ENCODE measurements around the gene NBAS. TPM values are rescaled to one million over a fixed set of nuclear protein-coding genes. Genes with fewer than 3 reads are reported as not detected.

Gene NBAS
- total and polyA plus RNA-seq, 9 of the 15 experiments (the other 6 are each of a cell fraction or from before 2014, with no cell fraction given), result 15.3 to 94.4 (median 69.9) TPM

- TF ChIP-seq, protein P1, sequence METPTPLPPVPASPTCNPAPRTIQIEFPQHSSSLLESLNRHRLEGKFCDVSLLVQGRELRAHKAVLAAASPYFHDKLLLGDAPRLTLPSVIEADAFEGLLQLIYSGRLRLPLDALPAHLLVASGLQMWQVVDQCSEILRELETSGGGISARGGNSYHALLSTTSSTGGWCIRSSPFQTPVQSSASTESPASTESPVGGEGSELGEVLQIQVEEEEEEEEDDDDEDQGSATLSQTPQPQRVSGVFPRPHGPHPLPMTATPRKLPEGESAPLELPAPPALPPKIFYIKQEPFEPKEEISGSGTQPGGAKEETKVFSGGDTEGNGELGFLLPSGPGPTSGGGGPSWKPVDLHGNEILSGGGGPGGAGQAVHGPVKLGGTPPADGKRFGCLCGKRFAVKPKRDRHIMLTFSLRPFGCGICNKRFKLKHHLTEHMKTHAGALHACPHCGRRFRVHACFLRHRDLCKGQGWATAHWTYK (CRISPR knock-in tag; IDR thresholded peaks at IDR 0.05), result no peak
- TF ChIP-seq PCBP2 (IDR thresholded peaks at IDR 0.05; ENCODE audit: low read depth, low read length, poor library complexity, severe bottlenecking) (no peak), ESRRA (IDR thresholded peaks at IDR 0.05; ENCODE audit: borderline replicate concordance, low read depth) (no peak), CGGBP1 (CRISPR knock-in tag; IDR thresholded peaks at IDR 0.05) (no peak), ZNF449 (CRISPR knock-in tag; IDR thresholded peaks at IDR 0.05) (no peak), HNRNPL (IDR thresholded peaks at IDR 0.05; ENCODE audit: low read depth, low read length) (no peak), MTA3 (IDR thresholded peaks at IDR 0.05; ENCODE audit: borderline replicate concordance) (no peak), ZKSCAN3 (CRISPR knock-in tag; IDR thresholded peaks at IDR 0.05) (no peak)
- TF ChIP-seq, protein P2, sequence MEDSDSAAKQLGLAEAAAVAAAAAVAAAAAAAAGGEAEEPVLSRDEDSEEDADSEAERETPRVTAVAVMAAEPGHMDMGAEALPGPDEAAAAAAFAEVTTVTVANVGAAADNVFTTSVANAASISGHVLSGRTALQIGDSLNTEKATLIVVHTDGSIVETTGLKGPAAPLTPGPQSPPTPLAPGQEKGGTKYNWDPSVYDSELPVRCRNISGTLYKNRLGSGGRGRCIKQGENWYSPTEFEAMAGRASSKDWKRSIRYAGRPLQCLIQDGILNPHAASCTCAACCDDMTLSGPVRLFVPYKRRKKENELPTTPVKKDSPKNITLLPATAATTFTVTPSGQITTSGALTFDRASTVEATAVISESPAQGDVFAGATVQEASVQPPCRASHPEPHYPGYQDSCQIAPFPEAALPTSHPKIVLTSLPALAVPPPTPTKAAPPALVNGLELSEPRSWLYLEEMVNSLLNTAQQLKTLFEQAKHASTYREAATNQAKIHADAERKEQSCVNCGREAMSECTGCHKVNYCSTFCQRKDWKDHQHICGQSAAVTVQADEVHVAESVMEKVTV (CRISPR knock-in tag; IDR thresholded peaks at IDR 0.05), result no peak
These were observed 235.8 kb downstream of the NBAS start (continued) for GRCh38 chr2:15325296-15325695.

All from K562 (cell line).